Activated gamma-delta T cell (primary cell): Measurements from ENCODE around the gene MFSD2A.
"Not testable (repeated sequence)": the region's sequence is repeated elsewhere in the genome, so short reads cannot be mapped to it uniquely, and the experiment has no call there.

Source experiments
- DNase-seq: peaks from one replicate; lab custom pipeline; 2025; lab: John Stamatoyannopoulos, UW

The MFSD2A gene

DNA sequence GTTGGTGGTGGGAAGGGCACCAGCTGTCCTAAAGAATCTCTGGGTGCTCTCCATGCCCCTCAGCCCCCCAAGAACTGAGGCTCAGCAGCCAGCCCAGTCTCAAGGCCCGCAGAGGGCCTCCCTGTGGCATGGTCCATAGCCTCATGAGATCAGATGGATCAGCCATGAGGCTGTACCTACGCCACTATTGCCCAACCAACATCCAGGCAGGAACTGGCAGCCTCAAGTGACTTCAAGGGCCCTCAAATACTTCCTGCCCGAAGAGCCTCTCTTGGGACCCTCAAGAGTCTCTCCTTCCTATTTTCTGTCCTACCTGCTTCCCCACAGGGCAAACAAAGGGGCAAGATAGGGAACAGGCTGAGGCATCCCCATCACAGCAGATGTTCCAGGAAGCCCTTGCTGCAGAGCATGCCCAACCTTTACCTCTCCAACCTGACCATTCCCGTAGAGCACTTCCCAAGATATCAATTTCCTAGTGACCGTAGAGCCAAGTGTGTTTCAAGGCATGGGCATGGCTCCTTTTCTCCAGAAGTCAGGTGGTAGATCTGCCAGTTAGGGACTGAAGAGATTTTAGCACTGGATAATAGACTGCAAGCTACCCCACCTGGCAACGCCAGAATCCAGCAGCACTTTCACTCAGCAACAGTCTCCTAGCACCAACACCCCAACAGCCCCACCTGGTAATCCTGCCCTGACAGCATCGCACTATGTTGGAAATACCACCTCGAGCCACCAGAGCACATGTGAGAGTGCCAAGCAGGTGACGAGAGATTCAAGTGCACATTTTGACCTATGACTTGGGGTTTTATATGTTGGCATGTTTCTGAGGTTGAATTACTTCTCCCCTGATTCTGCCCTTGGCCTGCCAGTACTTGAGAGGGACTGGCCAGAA, 13.7 kb upstream of the MFSD2A start:
- DNase-seq: no peak

DNA sequence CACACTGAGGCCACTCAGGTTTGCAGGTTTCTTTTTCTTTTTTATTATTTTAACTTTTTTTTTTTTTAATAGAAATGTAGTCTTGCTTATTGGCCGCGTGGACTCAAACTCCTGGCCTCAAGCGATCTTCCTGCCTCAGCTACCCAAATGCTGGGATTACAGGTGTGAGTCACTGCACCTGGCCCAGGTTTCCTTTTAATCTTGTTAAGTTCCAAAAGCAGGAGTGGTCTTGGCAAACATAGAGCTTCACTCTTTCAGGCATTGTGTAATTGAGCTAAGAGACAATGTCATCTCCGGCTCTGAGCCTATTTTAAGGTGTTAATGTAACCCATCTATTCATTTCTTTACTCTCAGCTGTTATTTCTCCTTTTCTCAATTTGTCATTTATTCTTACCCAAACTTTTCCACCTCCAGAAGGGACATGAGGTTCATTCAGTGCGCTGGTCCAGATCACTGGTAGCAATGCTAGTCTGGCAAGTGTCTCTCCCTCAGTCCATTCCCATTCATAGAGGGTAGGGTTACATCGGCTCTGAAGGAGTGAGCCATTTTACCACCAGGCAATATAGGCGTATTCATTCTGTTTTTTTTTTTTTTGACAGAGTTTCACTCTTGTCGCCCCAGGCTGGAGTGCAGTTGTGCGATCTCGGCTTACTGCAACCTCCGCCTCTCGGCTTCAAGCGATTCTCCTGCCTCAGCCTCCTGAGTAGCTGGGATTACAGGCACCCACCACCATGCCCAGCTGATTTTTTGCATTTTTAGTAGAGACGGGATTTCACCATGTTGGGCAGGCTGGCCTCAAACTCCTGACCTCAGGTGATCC, 11.3 kb upstream of the MFSD2A start:
- DNase-seq: no peak

DNA sequence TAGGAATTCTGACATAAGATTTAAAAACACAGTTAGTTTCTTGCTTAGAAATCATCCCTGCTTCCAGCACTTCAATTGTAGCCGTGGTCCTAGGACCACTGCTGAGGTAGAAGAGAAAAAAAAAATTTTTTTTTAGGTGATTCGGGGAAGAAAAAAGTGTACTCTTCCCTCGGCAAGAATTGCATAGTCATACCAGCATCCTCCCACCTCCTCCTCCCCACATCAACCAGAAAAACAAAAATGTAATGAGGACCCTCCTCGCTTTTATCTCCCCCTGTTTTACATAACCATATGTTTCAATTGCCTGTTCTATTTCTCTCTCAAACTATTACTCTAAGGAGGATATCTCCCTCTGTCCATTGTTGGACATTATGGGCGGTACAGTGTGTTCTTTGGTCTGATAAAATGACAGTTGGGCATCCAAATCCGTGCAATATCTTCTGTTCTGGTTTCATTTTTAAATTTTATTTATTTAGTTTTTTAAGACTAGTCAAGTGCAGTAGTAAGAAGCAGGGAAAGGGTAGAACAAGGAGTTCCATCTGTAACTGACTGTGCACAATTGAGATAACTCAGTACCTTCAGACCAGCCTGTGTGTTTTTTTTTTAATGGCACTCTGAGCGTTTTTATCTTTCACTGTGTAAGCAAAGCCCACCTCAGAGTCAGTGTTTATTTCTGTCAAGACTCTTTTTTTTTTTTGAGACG, 10.4 kb upstream of the MFSD2A start:
- DNase-seq: no peak

DNA sequence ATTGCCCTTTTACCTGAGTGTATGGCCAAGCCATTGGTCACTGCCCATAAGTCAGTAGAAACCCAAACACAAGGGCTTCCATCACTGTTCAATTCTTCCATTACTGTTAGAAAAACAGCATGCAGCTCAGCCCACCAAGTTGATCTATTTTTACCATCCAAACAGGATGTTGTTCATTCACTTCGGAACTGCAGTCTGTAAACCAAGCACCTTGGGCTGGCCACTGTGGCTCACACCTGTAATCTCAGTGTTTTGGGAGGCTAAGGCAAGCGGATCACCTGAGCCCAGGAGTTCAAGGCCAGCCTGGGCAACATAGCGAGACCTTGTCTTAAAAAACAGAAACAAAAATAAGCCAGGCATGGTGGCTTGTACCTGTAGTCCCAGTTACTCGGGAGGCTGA, 8.7 kb upstream of the MFSD2A start:
- DNase-seq: no peak

DNA sequence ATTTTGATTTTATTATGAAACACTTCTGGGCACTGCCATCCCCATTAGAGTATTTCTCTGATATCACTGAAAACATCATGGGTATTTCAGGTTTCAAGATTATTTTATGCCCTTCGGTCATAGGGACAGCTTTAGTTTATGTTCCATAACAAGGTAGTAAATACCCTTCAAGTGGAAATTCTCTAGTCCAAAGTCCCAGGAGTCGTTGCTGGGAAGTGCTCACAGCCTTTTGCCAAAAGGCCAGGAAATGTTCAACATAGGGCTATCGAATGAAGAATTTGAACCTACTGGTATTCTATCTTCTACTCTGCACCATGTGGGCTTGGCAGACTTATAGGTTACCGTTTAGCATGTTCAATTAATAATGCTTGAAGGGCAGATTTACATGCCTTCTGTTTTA, 7.7 kb upstream of the MFSD2A start:
- no peak for DNase-seq

DNA sequence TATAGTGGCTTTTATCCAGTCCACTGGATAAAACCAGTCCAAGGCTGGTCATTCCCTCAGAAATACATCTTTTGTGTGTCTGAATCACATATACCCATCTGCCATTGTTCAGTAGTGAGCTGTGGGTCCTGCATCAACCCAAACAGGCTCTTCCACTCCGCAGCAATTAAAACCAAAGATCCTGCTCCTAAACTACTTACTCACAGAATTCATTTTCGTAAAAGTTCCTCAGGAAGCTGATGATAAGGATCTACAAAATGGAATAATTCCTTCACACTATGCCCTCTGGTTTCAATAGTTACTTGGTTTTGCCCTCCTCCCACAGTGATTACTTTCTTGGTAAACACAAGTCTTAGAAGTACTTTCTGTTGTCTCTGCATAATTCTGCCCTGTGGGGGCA, 5.1 kb upstream of the MFSD2A start:
- no peak for DNase-seq

DNA sequence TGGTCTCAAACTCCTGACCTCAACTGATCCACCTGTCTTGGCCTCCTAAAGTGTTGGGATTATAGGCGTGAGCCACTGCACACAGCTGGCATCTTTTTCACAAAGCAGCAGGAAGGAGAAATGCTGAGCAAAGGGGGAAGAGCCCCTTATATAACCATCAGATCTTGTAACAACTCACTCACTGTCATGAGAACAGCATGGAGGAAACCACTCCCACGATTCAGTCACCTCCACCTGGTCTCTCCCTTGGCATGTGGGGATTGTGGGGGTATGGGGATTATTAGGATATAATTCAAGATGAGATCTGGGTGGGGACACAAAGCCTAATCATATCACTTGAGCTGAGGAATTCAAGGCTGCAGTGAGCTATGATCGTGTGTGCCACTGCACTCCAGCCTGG, 3.0 kb upstream of the MFSD2A start:
- DNase-seq: no peak

DNA sequence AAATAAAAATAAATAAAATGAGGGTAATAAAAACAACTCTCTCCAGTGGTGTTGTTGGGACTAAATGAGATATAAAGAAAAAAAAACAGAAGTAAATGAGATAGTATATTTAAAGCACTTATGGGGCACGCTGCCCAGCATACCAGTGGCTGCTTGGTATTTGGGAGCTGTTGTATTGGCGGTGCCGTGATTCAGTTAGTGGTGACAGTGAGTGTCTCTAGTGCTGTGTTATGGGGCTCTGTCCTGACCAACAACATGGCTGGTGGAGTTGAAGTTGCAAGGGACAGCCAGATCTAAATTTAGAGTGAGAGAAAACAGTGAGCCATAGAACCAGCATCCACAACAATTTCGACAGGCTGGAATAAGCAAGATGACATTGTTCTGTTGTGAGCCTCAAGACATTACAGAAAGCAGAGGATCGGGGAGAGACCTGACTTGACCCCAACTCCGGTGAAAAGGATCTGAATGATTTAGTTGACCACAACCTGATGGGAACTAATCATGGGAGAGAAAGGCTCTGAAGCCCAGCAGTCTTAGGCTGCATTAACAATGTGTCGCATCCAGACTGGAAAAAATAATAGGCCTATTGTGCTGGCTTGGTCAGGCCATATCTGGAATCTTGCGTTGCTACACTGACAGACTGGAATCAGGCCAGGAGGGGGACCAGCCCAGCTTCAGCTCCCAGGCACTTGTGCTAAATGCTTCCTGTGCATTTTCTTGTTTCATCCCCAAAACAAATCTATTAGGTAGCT, 2.4 kb upstream of the MFSD2A start:
- DNase-seq: no peak

DNA sequence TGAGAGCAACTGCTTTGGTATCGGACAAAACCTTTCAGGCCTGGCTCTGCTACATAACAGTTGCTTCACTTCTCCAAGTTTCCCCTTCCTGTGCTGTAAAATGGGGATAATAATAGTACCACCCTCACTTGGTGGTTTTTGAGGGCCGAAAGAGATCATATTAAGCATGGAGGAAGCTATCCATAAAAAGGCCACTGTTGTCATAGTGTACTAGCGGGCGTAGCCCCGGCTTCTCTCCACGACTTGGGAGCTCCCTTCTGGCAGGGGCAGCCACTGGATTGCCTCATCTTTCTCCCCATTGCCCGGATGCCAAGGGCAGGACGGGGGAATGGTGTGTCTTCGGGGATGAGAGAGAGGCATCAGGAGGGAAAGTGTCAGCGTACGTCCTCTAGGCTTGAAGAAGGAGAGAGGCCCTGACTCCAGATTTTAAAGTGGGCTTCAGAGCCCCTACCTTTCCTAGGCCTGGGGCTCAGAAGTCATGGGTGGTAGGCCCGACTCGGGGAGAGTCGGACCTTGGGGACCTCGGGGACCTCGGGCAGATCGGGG, 548 bp upstream of the MFSD2A start:
- no peak for DNase-seq

DNA sequence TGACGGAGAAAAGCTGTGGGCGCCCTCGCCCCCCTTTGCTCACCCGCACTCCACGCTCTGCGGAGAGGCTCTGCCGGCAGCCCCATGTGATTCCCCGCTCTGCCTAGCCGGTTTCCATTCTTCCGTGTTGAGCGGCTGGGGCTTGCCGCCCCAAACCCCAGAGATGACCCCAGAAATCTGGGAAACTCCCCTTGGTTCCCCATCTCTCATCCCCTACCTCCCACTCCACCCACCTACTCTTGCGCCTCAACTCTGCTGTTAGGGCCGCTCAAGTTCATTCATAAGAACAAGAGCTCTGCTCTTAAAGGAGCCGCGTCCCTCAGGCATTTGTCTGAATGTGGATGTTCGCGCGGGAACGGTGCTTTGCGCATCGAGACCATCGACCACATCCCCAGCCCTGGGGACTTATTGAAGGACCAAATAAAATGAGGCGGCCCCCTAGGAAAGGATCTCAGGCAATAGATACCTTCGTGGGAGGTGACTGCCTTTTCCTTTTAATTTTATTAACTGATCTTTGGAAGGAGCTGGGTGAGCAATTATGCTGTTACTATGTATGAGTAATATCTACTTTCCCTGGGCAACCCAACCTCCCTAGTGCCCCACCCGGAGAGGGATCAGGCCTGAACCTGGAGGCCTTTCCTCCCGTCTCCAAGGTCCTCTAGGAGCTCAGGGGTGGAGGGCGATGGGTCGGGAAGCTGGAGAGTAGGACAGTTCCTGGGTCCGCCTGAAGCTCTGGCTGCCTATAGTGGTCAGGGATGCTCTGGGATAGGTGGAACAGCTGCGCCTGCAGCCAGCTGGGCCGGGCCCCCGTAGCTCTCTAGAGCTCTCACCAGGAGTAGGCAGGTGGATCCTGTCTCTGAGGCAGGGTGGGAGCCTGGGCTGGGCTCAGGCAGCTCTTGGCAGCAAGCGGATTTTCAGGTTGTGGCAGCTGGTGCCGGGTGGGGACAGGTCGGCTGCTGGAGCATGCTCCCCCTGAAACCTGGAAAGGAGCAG, 898 bp downstream of the MFSD2A start:
- peak; percentile 36 for DNase-seq

DNA sequence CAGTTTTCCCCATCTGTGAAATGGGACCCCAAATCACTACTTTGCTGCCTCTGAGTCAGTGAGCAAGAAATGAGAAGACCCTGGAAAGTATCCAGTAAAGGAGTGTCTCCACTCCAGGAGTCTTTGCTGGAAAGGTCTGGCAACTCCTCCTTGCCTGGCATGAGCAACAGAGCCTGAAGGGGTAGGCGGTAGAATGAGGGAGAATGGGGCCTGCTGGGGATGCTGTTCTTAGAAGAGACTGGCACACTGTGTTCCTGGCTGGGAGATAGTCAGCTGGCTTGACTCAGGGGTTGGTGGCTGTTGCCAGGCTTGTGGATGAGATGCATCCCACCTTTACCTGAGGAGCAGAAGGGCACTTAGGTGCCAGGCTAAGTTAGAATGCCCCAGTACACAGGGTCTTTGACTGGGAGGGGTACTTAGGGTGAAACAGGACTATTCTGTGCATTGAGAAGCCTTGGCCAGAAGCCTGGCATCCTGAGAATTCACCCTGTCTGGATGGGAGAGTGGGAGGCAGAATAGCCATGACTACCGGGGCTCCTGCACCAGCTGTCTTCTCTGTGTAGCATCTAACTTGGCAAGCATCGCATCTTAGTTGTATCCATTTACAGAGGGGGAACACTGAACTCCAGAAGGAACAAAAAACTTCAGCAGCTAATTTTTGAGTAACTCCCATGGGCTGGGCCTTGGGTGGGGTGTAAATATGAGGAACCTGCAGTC, 2.5 kb downstream of the MFSD2A start:
- DNase-seq: no peak

DNA sequence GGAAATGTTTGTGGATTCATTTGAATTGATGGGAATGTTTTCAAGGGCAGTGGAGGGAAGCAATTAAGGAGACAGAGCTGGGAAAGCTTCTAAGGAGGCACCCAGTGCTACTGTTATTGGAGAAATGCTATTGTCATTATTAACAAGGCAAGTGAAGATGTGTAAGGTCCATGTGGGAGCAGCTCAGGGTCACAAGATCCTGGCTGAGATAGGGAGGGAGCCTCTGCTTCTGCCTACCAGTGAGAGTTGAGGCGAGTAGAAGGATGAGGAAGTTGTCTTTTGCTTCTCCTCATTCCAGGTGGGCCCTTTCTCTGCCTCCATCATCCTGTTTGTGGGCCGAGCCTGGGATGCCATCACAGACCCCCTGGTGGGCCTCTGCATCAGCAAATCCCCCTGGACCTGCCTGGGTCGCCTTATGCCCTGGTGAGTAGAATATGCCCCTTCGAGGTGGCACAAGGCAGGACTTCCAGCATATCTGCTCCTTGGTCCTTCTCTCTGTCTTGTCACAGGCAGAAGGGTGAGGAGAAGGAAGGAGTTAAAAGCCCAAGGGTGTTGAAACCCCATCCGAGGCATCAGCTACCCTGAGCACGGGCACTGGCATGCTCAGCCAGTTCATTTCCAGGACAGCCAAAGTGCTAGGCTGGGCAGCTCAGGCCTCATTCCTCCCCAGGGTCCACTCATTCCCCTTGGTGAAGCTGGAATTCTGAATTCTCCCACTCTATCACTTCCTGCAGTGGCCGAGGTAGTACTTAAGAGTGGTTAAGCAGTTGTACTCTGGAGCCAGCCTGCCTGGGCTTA, 3.7 kb downstream of the MFSD2A start:
- no peak for DNase-seq

DNA sequence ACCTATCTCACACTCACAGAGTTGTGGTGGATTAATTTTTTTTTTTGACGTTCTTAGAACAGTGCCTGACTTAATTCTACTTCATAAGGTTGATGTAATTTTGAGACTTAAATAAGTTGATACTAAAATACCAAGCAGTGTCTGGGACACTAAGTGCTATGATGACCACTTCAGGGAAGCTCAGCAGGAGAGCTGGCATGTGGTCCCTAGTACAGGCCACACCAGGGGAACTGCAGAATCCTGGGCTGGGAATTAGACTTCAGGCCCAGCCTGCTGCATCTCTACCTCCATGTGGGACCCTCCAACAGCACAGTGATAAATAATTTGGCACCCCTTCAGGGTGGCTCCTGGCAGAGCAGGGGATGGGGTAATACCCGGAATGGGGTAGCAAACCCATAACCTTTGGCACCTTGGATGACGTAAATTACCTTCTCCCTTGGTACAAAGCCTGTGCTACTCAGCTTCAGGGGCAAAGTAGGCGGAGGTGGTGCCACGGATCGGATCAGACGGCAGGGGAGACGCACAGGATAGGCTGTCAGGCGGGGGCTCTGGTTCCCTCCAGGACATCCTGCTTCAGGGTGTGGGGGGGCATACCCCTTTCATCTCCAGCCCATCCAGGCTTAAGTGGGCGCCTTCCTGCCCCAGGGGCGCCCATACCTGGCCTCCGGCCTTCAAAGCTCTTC, 4.8 kb downstream of the MFSD2A start:
- DNase-seq: no peak

DNA sequence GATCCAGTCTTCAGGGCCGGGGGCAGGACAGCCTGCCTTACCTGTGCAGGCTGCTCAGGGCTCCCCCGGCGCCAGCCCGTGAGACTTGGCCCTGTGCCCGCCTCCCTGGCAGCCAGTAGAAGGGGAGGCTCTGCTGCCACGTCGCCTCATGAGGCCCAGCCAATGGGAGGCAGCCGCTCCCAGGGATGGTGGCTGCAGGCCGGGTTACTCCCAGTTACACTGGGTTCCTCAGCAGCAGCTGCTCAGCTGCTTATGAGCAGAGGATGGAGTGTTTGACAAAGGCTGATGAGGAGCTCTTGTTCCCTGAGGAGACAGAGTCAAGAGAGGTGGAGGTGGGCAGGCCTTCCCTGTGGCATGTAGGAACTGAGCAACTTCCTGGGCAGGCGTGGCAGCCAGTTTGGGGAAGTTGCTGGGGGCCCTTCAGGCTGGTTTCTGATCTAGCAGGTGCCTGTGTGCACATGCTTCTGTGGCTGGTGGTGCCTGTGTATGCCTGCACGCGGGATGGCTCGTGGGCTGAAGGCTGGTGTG, 5.5 kb downstream of the MFSD2A start:
- DNase-seq: no peak

DNA sequence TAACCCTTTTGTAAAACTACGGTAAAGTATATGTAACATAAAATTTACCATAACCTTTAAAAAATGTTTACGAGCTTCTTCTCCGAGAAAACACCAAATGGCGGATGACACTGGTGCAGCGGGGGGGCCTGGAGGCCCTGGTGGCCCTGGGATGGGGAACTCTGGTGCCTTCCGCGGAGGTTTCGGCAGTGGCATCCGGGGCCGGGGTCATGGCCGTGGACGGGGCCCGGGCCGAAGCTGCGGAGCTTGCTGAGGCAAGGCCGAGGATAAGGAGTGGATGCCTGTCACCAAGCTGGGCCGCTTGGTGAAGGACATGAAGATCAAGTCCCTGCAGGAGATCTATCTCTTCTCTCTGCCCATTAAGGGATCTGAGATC, 7.5 kb downstream of the MFSD2A start:
- no peak for DNase-seq

DNA sequence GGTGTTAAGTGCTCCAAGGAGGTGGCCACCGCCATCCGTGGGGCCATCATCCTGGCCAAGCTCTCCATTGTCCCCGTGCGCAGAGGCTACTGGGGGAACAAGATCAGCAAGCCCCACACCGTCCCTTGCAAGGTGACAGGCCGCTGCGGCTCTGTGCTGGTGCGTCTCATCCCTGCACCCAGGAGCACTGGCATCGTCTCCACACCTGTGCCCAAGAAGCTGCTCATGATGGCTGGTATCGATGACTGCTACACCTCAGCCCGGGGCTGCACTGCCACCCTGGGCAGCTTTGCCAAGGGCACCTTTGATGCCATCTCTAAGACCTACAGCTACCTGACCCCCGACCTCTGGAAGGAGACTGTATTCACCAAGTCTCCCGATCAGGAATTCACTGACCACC, 8.0 kb downstream of the MFSD2A start:
- not testable (repeated sequence) for DNase-seq

DNA sequence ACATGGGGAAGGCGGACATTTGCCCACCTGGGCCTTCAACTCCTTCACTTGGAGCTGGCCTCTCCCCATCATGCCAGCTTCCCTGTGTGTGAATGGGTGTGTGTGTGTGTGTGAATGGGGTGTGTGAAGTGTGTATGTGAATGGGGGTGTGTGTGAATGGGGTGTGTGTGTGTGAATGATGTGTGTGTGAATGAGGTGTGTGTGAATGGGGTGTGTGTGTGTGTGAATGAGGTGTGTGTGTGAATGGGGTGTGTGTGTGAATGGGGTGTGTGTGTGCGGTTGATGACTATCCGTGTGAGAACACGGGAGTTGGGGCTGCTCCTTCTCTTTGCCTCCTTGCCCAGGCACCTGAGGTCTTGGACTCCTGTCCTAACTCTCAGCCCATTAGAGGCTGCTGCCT, 9.6 kb downstream of the MFSD2A start:
- no peak for DNase-seq

DNA sequence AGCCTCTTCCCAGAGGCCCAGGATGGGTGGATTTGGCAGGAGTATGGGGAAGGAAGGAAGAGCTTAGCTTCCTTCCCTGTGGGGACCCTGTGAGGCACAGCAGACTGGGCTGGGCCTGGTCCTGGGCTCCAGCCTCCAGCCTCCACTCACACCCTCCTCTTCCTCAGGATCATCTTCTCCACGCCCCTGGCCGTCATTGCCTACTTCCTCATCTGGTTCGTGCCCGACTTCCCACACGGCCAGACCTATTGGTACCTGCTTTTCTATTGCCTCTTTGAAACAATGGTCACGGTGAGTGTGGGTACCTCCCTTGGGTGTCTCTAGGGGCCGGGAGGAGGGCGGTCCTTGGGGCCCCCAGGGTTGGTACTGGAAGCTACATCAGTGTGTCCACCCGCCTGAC, 10.1 kb downstream of the MFSD2A start:
- DNase-seq: no peak
